Neuronal stem cell (in vitro differentiated cells): ENCODE results near the gene OGN.

Source experiments
- DNase-seq: peaks from one replicate; pipeline ENCODE4 v3.0.0-alpha.2; 2013; ENCODE audit warnings: low spot score
- H2AFZ ChIP-seq: one replicate; pipeline ENCODE4 v1.6.1; 2013; ENCODE audit warnings: mild to moderate bottlenecking, low read length, inconsistent platforms
- H2AK5ac ChIP-seq: 2 replicates; pipeline ENCODE4 v1.6.1; 2013; ENCODE audit warnings: low read depth, mild to moderate bottlenecking, inconsistent platforms, low read length, moderate library complexity, mixed read lengths
- H2BK120ac ChIP-seq: 2 replicates; pipeline ENCODE4 v1.6.1; 2013; ENCODE audit warnings: low read depth, mild to moderate bottlenecking, inconsistent platforms, low read length, moderate library complexity, mixed read lengths
- H2BK12ac ChIP-seq: one replicate; pipeline ENCODE4 v1.6.1; 2013; ENCODE audit warnings: low read length, inconsistent platforms
- H2BK15ac ChIP-seq: 2 replicates; pipeline ENCODE4 v1.6.1; 2013; ENCODE audit warnings: mild to moderate bottlenecking, low read length, inconsistent platforms, mixed read lengths
- H2BK5ac ChIP-seq: one replicate; pipeline ENCODE4 v1.6.1; 2013; ENCODE audit warnings: inconsistent platforms, mild to moderate bottlenecking, low read length, moderate library complexity
- H3K14ac ChIP-seq: one replicate; pipeline ENCODE4 v1.6.1; 2013; ENCODE audit warnings: low read length, inconsistent platforms
- H3K18ac ChIP-seq: 2 replicates; pipeline ENCODE4 v1.6.1; 2013; ENCODE audit warnings: low read length, inconsistent platforms
- H3K23ac ChIP-seq: 2 replicates; pipeline ENCODE4 v1.6.1; 2013; ENCODE audit warnings: low read depth, mild to moderate bottlenecking, mixed read lengths, low read length, inconsistent platforms; ENCODE audit not compliant: poor library complexity
- H3K27ac ChIP-seq: replicated peaks from 3 replicates; pipeline ENCODE4 v1.5.1; 2013; ENCODE audit warnings: low read length, inconsistent platforms
- H3K27me3 ChIP-seq, 3 experiments: 2 replicates each; pipeline ENCODE4 v1.6.1; 2013; ENCODE audit warnings: low read length in 3 of 3, mild to moderate bottlenecking in 2 of 3, inconsistent platforms in 1 of 3, low read depth in 1 of 3, mixed read lengths in 1 of 3, moderate library complexity in 1 of 3; ENCODE audit not compliant: control insufficient read depth in 3 of 3, insufficient read depth in 3 of 3
- H3K36me3 ChIP-seq, 2 donors: replicated peaks in 1 of 2; 2 replicates each; pipeline ENCODE4 v1.6.1; 2013; ENCODE audit warnings: low read length in 2 of 2; ENCODE audit not compliant: control insufficient read depth in 2 of 2, insufficient read depth in 2 of 2
- H3K4ac ChIP-seq: 2 replicates; pipeline ENCODE4 v1.6.1; 2013; ENCODE audit warnings: inconsistent platforms, mild to moderate bottlenecking, low read length, moderate library complexity
- H3K4me1 ChIP-seq, 2 donors: 1 replicate in 1 of 2; 2 replicates in 1 of 2; pipeline ENCODE4 v1.6.1; 2013; ENCODE audit warnings: low read length in 2 of 2, low read depth in 1 of 2; ENCODE audit not compliant: control insufficient read depth in 2 of 2, insufficient read depth in 1 of 2
- H3K4me2 ChIP-seq: one replicate; pipeline ENCODE4 v1.6.1; 2013; ENCODE audit warnings: mild to moderate bottlenecking, low read length, inconsistent platforms; ENCODE audit not compliant: insufficient read depth, poor library complexity, severe bottlenecking
- H3K4me3 ChIP-seq, 2 donors: 2 replicates each; pipeline ENCODE4 v1.5.1; 2013; ENCODE audit warnings: low read length in 2 of 2, mild to moderate bottlenecking in 2 of 2, inconsistent platforms in 1 of 2, moderate library complexity in 1 of 2
- H3K79me1 ChIP-seq: one replicate; pipeline ENCODE4 v1.6.1; 2013; ENCODE audit warnings: low read depth, mild to moderate bottlenecking, inconsistent platforms, low read length, moderate library complexity
- H3K9ac ChIP-seq: one replicate; pipeline ENCODE4 v1.6.1; 2013; ENCODE audit warnings: mild to moderate bottlenecking, low read depth, low read length, inconsistent platforms; ENCODE audit not compliant: poor library complexity
- H3K9me3 ChIP-seq, 2 donors: replicated peaks in 1 of 2; 2 replicates each; pipeline versions ENCODE3 to v1.6.1; 2013; ENCODE audit warnings: low read length in 2 of 2, mild to moderate bottlenecking in 2 of 2, inconsistent platforms in 1 of 2, low read depth in 1 of 2, mixed read lengths in 1 of 2, moderate library complexity in 1 of 2; ENCODE audit not compliant: control insufficient read depth in 2 of 2, insufficient read depth in 1 of 2
- H4K8ac ChIP-seq: one replicate; pipeline ENCODE4 v1.6.1; 2013; ENCODE audit warnings: low read depth, mild to moderate bottlenecking, inconsistent platforms, low read length, moderate library complexity
- H4K91ac ChIP-seq: one replicate; pipeline ENCODE4 v1.6.1; 2013; ENCODE audit warnings: low read length, low read depth, mild to moderate bottlenecking, inconsistent platforms; ENCODE audit not compliant: poor library complexity
- WGBS, 2 donors: extraction: QIAGEN DNeasy Blood & Tissue Kit; methylation state at CpG; one replicate each; pipeline ENCODE4 v1.1.7; 2013; ENCODE audit warnings: missing lambda C conversion rate in 2 of 2, mixed read lengths in 1 of 2; ENCODE audit not compliant: insufficient read length in 2 of 2, insufficient replicate concordance in 1 of 2; ENCODE audit errors: extremely low coverage in 2 of 2; 5-methylcytosine and 5-hydroxymethylcytosine counted together

The OGN gene

DNA sequence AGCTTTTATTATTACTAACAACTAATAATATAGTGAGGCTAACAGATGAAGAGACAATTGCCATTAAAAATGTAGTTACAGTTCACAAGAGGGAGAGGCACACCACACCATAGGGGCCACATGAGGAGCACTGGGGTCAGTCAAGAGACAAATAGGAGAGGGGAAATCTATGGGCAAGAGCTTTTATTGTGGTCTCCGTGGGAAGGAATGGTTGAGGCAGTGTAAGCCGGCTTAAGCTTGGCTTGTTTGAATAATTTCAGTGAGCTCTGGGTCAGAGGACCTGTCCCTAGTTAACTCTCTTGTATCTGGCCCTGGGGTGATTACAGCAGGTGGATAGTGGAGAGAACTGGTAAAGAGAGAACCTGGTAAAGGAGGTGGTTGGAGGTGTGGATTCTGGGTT lies 35.3 kb downstream of the OGN start:
- no peak overlapping the region for H2AK5ac ChIP-seq
- no peak overlapping the region for H2BK15ac ChIP-seq
- no peak overlapping the region for H4K91ac ChIP-seq
- no peaks in the 10 kb centered on the region for H3K9me3 ChIP-seq
- no peak overlapping the region for H3K4me2 ChIP-seq
- H3K27ac ChIP-seq = no peak overlapping the region
- no peaks in the 10 kb centered on the region for H3K79me1 ChIP-seq
- no peak for DNase-seq
- no peak overlapping the region for H3K18ac ChIP-seq
- peaks cover 0 to 3% of the 10 kb centered on the region in 2 donors for H3K4me1 ChIP-seq
- H3K36me3 ChIP-seq = peaks cover 0 to 2% of the 10 kb centered on the region in 2 donors
- H2AFZ ChIP-seq = peak overlapping the region; percentile 75
- no peaks in the 10 kb centered on the region for H3K27me3 ChIP-seq
- no peak overlapping the region for H3K4ac ChIP-seq
- no peak overlapping the region for H2BK120ac ChIP-seq
- no peak overlapping the region for H2BK5ac ChIP-seq
- no peak overlapping the region for H3K4me3 ChIP-seq
- WGBS, 2 donors = no CpG with 5 or more reads among the region's 2 CpGs
- H3K23ac ChIP-seq = no peak overlapping the region
- H4K8ac ChIP-seq = no peak overlapping the region
- no peak overlapping the region for H2BK12ac ChIP-seq
- no peak overlapping the region for H3K9ac ChIP-seq
- no peak overlapping the region for H3K14ac ChIP-seq

DNA sequence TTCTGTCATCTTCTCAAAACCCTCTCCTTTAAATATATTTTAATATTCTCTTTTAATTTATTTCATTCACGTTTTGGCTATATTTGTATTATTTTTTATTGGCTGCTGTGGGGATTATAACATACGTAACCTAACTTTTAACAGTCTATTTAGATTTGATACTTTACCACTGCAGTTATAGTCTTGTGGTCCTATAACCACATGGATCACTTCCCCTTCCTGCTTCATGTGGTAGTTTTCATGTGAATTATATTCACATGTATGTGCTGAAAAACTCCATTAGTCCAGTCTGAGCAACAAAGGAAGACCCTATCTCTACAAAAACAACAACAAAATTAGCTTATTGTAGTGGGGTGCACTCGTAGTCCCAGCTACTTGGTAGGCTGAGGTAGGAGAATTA lies 44.3 kb downstream of the OGN start:
- Histone ChIP-seq H2BK12ac (no peak overlapping the region), H3K4ac (no peak overlapping the region), H3K23ac (no peak overlapping the region), H3K27me3 (no peaks in the 10 kb centered on the region), H4K91ac (no peak overlapping the region), H3K79me1 (peaks cover 2% of the 10 kb centered on the region), H3K4me2 (no peak overlapping the region), H3K4me1 (peaks cover 0 to 7% of the 10 kb centered on the region in 2 donors), H3K4me3 (no peak overlapping the region), H3K18ac (no peak overlapping the region), H3K9me3 (peaks cover 0 to 13% of the 10 kb centered on the region in 2 donors), H2AK5ac (no peak overlapping the region), H2BK120ac (no peak overlapping the region), H3K14ac (no peak overlapping the region), H2BK5ac (no peak overlapping the region), H2AFZ (peak overlapping the region; percentile 83), H3K9ac (no peak overlapping the region), H3K36me3 (no peaks in the 10 kb centered on the region), H4K8ac (no peak overlapping the region), H2BK15ac (no peak overlapping the region), H3K27ac (no peak overlapping the region)
- no CpG with 5 or more reads among the region's 3 CpGs for WGBS, 2 donors
- no peak for DNase-seq

DNA sequence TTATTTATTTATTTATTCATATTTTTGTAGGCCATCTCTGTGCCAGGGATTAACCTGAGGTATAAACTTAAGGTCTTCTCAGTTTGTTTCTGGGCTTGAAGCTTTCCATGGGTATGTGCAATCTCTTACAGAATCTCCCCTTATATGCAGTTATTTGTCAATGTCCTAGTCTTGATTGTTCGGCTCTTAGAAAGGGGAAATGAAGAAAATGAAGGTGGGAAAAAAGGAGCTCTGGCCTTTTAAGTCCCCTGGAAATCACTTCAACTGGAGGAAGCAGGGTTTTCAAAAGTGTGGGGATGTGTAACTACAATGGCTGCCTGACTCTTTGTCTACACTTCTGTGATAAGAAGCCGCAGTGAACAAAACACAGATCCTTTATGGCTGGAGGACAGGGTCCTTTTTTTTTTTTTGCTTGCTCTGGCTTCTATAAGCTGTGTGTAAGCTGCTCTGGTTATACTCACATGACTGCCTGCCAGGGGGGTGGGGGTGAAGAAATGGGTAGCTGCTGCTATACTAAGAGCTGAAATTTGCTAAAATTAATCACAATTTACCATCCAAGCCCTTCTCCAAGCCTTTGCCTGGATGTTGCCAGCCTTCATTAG lies 44.9 kb downstream of the OGN start:
- Histone ChIP-seq H3K9me3 (peaks cover 0 to 13% of the 10 kb centered on the region in 2 donors), H3K18ac (no peak overlapping the region), H3K4me3 (no peak overlapping the region), H3K4ac (no peak overlapping the region), H3K36me3 (no peaks in the 10 kb centered on the region), H2BK15ac (no peak overlapping the region), H3K4me2 (no peak overlapping the region), H2BK12ac (no peak overlapping the region), H3K9ac (no peak overlapping the region), H2AFZ (peak overlapping the region; percentile 83), H4K91ac (no peak overlapping the region), H3K4me1 (peaks cover 0 to 7% of the 10 kb centered on the region in 2 donors), H2BK5ac (no peak overlapping the region), H3K79me1 (peaks cover 2% of the 10 kb centered on the region), H3K27me3 (no peaks in the 10 kb centered on the region), H3K14ac (no peak overlapping the region), H2AK5ac (no peak overlapping the region), H3K23ac (no peak overlapping the region), H4K8ac (no peak overlapping the region), H3K27ac (peak overlapping the region; percentile 50), H2BK120ac (no peak overlapping the region)
- DNase-seq = no peak
- WGBS, 2 donors = no CpG with 5 or more reads among the region's 2 CpGs

DNA sequence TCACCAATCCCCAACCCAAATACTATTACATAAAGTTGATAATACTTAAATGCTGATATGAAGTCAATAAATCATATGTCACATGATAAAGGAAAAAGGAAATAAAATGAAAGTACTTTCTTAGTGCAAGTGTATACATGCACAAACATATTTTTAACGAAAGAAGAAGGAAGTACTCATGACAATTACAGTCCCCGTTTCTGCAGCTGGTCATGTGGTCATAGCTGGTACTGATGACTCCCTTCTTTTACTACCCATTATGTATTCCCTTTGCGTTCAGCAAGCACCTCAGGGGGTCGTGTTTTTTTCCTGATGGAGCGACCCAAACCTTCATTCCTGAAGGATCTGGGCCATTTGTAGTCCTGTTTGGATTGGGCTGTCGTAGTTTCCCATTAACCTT lies 51.3 kb downstream of the OGN start:
- H2AFZ ChIP-seq = no peak overlapping the region
- H2AK5ac ChIP-seq = no peak overlapping the region
- no CpG with 5 or more reads among the region's 6 CpGs for WGBS, 2 donors
- H3K4me1 ChIP-seq = no peaks in the 10 kb centered on the region
- H2BK15ac ChIP-seq = no peak overlapping the region
- H3K23ac ChIP-seq = no peak overlapping the region
- H3K9me3 ChIP-seq = peaks cover 0 to 6% of the 10 kb centered on the region in 2 donors
- H3K14ac ChIP-seq = no peak overlapping the region
- H3K4ac ChIP-seq = no peak overlapping the region
- H2BK120ac ChIP-seq = no peak overlapping the region
- H3K79me1 ChIP-seq = no peaks in the 10 kb centered on the region
- H4K91ac ChIP-seq = no peak overlapping the region
- H2BK12ac ChIP-seq = no peak overlapping the region
- H3K18ac ChIP-seq = no peak overlapping the region
- no peak for DNase-seq
- no peak overlapping the region for H3K9ac ChIP-seq
- no peak overlapping the region for H4K8ac ChIP-seq
- no peak overlapping the region for H2BK5ac ChIP-seq
- no peaks in the 10 kb centered on the region for H3K27me3 ChIP-seq
- peaks cover 0 to 2% of the 10 kb centered on the region in 2 donors for H3K36me3 ChIP-seq
- no peak overlapping the region for H3K27ac ChIP-seq
- no peak overlapping the region for H3K4me3 ChIP-seq
- H3K4me2 ChIP-seq = no peak overlapping the region
